GM21576 (cell line): ENCODE results near the gene PAK1.

Source experiments
- ATAC-seq: cut with Tn5 transposase; IDR thresholded peaks from one replicate; pipeline ENCODE4 v1.9.1; 2021; ENCODE audit warnings: mild to moderate bottlenecking, moderate library complexity; ENCODE audit not compliant: unreplicated experiment

The PAK1 gene

DNA sequence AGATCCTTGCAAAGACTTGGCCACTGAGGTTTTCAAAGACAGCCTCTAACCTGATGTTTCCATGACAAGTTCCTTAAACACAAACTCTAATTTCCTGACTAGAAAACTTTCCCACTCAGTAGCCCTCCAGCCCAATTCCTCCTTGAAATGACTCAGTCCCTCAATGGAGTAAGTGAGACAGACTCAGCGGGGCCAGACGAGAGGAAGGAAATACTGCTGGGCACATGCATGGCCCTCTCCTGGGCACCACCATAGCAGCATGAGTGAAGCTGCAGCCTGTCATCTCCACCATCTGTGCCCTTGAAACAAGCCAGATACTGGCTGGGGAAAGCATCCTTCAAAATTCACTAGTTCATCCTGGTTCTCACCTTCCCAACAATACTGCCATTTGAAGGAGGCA, 96.2 kb downstream of the PAK1 start:
- ATAC-seq: no peak

DNA sequence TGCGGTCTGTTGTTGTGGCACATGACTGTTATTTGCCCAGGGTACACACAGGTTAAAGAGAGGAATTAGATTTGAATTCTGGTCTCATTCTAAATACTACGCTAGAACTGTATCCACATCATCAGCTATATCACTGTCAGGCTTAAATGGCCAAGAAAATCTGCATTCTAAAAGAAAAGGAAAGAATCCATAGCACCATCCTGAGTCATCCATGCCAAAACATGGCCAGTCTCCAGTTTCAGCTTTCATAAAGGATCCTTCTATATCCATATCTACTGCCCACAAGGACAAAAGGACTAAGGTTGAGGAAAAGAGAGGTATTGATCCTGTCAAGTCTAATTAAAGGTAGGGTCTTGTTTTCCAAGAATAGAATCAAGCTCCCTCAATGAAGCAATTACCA, 98.8 kb downstream of the PAK1 start:
- no peak for ATAC-seq

DNA sequence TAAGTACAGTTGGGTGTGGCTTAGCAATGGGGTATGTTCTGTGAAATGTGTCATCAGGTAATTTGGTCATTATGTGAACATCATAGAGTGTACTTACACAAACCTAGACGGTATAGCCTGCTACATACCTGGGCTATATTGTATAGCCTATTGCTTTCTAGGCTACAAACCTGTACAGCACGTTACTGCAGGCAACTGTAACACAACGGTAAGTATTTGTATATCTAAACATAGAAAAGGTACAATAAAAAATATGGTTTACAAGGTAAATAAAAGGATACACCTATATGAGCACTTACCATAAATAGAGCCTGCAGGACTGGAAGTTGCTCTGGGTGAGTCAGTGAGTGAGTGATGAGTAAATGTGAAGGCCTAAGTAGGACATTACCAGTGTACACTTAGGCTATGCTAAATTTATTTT, 99.3 kb downstream of the PAK1 start:
- ATAC-seq: no peak

DNA sequence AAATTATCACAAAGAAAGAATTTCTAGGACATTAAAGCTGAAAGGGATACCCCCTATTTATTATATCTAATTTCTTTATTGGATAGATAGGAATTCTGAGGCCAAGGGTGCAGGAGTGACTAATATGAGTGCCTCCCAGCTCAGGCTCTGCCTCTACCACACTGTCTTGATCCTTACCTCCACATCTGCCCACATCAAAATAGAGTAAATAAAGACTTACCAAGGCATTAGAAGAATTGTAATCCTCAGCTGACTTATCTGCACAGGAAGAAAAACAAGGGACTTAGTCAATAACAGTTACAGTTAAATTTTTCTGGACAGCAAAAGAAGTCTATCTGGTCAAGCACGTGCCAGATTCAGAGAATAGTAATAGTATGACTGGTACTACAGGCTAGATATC, 99.8 kb downstream of the PAK1 start:
- ATAC-seq: no peak

DNA sequence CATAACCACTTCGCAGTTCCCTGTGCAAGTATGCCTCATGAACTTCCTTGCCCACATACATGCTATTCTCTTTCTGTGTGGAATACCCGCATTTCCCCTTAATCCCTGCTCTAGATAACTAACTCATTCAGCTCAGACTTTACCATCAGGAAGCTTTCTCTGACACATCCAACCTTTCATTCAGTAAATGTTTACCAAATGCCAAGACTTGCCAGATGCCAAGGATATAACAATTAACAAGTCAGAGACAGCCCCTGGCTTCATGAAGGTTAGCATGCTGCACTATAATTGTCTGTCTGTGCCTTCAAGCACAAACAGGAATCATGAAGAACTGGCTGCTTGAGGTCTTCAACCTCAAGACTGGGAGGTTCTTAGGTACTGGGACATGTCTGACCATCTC, 101.2 kb downstream of the PAK1 start:
- ATAC-seq: no peak

DNA sequence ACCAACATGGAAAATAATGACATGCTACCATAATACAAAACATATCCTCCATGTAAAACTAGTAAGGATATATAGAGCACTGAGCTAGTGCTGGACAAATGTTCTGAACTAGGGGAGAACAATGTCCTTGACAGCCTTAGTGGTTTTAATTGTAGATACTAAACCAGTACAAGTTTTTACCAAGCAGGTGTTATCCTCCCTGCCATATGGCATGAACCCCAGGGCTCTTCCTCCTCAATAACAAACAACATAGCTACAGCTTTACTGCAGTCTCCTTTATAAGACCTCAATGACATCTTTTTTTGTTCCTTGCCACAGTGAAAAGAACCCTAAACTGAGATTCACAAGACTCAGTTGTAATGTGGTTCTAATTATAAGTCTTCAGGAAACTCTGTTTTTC, 102.2 kb downstream of the PAK1 start:
- ATAC-seq: no peak

DNA sequence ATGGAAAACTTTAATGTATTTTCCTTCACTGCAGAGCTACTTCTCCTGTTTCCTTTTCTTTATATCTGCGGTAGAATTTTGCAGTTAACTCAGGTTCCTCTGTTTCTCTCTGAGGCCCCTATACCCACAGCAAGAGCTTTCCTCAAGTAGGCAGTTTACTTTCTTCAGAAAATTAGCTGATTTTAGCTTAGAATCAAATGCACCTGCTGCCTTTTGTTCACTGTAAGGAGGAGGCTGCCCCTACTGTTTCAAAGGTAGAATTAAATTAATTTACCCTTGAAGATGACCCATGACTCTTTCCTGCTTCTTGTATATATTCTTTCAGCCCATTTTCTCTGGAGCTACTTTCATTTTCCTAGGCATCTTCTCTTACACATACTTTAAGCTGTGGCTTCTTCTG, 103.7 kb downstream of the PAK1 start:
- no peak for ATAC-seq

DNA sequence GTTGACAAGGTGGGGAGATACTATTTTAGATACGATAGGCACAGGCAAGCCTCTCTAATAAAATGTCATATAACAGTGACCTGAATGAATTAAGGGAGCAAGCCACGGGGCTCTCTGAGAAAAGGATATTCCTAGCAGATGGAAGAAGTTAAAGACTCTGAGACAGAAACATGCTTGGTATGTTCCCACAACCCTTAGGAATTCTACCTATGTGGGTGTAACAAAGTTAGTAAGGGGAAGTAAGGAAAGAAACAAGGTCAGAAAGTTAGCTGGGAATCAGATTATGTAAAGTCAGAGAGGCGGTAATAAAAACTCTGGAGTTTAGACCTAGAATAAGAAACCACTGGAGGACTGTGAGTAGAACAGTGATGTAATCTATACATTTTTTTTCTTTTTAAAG, 112.7 kb downstream of the PAK1 start:
- ATAC-seq: no peak

DNA sequence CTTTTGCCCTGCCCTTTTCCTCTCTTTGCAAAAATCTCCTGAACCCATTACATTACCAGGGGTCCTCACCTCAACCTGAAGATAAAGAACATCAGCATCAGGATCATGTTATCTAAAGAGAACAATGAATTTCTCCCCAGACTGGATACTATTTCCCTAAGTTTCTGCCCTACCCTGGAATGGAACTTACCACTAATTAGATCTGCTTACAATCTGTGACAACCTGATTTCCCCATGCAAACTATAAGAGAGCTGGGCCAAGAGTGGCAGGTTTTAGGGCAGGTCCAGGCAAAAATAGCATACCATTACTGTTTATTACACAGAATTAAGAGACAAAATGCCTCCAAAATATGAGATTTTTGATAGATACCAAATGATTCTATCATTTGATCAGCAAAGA, 114.4 kb downstream of the PAK1 start:
- ATAC-seq: no peak

DNA sequence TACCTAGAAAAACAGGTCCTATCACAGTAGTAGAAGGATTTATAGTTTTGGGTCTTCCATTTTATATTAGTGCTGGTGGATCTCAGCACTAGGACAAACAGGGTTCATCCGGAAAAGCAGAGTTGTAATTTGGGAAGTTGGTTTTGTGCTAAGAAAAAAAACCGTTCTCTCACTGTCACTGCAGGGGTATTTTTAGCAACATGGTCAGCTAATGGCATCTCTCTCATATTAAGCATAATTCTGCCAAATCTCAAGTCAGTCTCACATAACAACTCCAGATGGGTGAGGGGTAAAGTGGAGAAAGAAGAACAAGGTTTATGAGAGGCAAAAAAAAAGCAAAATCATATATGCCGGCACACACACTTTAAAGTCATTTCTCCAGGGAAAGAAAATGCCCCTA, 120.8 kb downstream of the PAK1 start:
- ATAC-seq: no peak

DNA sequence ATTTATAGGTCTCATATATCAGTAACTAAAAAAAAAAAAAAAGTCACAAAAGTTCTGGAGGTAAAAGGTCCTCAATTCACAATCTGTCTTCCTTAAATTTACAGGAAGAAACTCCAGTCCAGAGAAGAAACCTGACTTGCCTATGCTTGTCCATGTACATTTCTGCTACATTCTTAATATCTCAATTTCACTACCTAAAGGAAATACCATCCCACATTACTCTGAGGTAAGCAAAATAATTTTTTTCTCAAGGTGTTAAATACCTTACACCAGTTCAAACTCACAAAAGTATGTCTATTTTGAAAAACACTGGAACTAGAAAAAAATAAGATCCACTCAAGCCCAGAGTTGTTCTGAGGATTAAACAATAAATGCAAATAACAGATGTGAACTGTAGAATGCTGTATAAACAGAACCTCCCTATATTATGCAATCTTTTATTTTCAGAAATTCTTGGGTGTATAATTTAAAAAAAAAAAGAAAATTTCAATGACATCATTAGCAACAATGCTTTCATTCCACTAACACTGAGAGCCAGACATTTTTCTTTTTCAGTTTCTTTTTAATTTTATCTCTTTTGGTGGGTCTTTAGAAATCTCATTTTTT, 122.5 kb downstream of the PAK1 start:
- ATAC-seq: no peak

DNA sequence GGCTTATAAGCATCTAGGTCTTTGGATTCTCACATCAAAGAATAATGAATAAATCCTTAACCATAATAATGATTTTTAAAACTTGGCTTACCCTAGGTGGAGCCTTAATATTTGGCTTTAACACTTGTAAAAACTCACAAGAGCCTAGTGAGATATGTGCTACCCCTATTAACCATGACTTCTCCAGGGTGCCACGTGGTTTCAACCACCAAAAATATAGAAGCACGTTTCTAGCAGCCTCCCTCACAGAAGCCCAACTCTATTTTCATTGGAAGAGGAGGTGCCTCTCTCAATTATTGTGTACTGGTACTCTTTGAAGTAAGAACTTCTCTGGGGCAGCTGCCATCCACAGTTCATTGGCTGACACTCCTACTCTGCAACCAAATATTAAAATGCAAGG, 125.9 kb downstream of the PAK1 start:
- no peak for ATAC-seq

DNA sequence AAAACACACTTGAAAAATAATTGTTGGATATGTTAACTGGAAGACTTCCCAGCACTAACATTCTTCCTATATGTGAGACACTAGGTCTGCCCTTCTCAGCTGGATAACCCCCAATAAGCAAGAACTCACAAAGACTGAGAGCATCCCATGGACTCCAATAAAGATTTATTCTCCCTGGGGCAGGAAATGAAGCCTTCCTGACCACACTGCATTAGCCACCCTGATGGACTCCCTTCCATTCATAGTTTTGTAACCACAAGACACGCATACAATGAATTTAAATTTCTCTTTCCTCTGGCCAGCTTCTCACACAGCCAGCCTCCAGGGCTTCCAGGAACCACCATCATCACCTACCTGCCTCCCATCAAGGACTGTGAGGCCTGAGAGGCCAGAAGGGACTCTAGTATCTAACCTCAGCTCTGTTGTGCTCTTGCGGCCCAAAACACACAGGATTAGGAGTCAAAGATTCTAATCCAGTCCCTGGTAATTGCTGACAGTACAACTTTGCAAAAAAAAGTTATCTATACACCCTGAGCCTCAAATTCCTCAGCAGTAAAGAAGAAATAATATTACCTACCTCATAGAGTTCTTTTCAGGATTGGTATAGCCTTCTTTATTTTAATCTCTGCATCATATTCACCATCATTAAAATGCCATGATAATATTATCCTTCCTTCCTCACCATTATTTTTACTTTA, 126.8 kb downstream of the PAK1 start:
- ATAC-seq: no peak

DNA sequence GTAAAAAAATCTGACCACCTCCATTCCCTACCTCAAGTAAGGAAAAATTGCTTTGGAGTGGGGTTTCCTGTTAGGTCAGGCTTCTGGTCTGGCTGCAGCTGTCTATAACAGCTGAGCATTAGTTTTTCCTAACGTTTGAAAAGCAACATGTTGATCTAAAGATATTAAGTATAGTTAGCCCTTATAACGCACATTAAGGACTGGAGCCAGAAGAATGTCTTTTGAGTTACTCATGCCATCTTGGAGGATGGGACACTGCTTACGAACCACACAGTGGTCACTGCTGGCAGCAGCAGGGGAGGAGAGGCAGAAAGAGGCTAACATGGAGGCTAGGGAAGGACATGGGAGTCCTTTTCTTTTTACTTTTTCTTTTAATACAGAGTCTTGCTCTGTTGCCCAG, 128.3 kb downstream of the PAK1 start:
- no peak for ATAC-seq

DNA sequence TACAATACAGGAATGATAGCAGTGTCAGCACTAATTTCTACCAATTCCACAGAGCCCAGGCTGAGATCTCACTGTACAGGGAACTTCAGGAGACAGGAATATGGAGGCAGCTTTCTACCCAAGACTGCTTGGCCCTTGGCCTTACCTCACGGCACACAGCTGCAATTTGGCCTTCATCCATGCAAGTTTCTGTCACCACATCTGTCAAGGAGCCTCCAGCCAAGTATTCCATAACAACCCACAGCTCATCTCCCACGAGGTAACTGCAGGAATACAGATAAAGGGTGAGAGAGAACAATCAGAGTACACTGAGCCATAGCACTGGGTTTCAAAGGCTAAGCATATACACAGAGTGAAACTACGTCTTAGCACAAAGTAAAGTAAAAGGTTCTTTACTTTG, 133.4 kb downstream of the PAK1 start:
- no peak for ATAC-seq

DNA sequence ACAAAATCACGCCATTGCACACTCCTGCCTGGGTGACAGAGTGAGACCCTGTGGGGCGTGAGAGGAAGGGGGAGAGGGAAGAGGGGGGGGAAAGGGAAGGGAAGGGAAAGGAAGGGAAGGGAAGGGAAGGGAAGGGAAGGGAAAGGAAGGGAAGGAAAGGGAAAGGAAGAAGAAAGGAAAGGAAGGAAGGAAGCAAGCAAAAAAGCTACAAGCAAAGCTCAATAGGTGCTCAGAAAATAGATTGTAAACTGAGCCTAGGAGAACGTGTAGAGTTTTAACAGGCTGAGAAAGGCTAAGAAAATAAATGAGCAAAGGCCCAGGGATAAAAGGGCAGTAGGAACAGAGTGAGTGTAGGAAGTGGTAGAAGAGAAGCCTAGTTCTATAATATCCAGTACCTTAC, 141.6 kb downstream of the PAK1 start:
- no peak for ATAC-seq

DNA sequence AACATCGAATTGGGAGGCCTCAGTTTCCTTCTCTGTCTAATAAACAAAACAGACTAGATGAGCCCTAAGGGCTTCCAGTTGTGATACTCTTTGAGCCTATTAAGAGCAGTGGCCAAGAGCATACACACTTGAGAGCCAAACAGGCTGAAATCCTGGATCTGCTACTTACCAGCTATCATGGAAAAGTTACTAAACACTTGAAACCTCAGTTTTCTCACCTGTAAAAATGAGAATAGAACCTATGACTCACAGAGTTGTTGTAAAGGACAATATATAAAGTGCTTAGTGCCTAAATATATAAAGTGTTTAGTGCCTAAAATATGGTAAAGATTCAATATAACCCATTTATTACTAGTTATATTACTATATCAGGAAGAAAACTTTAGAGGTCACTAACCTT, 148.7 kb downstream of the PAK1 start:
- ATAC-seq: no peak

DNA sequence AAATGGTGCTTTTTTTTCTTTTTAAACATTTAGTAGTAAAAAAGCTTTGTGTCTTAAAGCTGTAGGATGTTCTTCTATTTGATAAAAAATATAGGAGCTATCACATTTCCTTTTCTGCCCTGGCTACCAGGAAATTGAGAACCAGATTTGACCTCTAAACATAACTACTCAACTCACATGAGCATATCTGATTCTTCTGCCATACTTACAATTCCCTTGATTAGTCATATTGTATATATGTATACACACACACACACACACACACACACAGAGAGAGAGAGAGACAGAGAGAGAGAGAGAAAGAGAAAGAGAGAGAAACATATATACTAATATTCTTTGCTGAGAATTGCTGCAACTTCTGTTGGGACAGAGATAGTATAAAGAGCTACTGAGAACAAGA, 149.4 kb downstream of the PAK1 start:
- ATAC-seq: no peak

DNA sequence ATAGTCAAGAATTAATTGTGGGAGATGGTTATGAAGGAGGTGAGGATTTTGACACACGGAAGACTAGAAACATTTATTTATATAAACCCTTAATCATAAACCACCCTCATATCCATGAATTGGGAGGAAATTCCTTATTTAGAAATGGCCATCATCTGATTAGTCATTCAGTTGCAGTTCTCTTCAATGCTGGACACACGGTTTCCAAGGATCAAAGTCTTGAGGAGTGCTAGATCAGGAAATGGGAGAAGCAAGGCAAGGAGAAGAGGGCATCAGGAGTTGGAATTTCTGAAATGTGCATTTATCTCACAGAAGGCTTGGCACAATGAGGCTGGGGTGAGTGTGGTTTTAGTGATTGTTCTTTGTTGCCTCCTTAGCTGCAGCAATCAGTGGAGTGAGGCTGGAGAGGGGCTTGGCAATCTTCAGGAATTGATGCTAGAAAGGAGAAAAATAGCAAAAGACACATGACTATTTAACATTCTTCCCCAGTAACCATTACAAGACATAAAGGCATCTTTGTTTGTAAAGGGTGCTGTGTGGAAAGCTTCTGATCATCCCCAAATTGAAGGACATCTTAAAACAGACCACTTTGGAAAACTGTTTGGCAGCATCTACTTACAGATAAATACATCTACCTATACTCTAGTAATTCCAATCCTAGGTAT, 150.8 kb downstream of the PAK1 start:
- no peak for ATAC-seq

DNA sequence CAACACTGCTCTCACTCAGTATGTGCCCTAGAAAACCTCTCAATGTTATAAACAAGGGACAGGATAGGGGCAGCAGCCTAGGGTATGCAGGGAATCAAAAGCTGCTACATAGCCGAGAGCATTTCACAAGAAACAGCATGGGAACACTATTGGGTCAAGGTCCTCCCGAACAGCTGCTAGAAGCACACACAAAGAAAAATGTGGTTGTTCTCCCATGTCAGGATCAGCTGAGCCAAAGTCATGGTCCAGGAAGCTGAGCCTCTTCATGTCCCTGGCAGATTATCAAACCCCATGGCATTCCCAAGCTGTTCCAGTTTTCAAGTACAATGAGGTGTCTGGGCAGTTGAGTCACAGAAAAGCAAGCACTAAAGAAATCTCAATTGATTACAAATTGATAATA, 151.4 kb downstream of the PAK1 start:
- no peak for ATAC-seq

DNA sequence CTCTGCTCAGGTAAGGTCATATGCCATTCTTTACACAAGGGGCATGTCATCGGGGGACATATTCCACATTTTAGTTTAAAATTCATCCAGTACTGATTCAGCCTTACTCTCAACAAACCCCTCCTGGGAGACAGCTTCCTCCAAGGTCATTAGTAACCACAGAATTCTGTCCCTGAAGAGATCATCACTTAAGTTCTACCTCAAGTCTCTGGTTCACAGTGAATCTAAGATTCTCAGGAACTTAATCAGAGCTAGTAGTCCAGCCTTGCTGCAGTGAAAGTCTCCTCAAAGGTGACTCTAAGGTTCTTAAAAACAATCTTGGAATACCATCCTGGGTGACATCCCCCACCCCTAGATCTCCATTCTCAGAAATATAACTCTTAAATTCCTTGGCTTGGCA, 153.5 kb downstream of the PAK1 start:
- ATAC-seq: no peak

DNA sequence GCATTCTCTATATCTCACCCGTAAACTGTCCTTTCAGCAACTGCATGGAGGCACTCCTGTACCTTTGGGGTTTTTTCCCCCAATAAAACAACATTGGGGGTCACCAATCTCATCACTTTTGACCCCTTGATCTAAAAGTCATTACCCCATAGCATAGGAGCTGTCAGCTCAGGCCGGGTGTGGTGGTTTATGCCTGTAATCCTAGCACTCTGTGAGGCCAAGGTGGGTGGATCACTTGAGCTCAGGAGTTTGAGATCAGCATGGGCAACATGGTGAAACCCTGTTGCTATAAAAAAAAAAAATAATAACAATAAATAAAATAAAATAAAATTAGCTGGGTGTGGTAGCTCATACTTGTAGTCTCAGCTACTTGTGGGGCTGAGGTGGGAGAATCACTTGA, 155.3 kb downstream of the PAK1 start:
- no peak for ATAC-seq
